Mesothelial cell of epicardium (in vitro differentiated cells): ENCODE measurements around the gene ADD1. TPM values are rescaled to one million over a fixed set of nuclear protein-coding genes. Genes with fewer than 3 reads are reported as not detected.

Experiments used
- DNase-seq, 2 experiments: peaks; one replicate each; pipeline ENCODE4 v3.0.0; 2021; ENCODE audit warnings: low spot score in 2 of 2; ENCODE audit not compliant: unreplicated experiment in 2 of 2
- H3K27ac Mint-ChIP-seq: 2 replicates; pipeline ENCODE4 v1.8.0; 2021; ENCODE audit warnings: mixed read lengths
- H3K27me3 Mint-ChIP-seq: 2 replicates; pipeline ENCODE4 v1.8.0; 2021; ENCODE audit warnings: low read depth, mixed read lengths
- H3K36me3 Mint-ChIP-seq: 2 replicates; pipeline ENCODE4 v1.8.0; 2021; ENCODE audit warnings: mixed read lengths
- H3K4me1 Mint-ChIP-seq: 2 replicates; pipeline ENCODE4 v1.8.0; 2021; ENCODE audit warnings: mixed read lengths
- H3K4me3 Mint-ChIP-seq: 2 replicates; pipeline ENCODE4 v1.8.0; 2021; ENCODE audit warnings: mild to moderate bottlenecking, moderate library complexity, mixed read lengths
- H3K9me3 Mint-ChIP-seq: 2 replicates; pipeline ENCODE4 v1.8.0; 2021; ENCODE audit warnings: mixed read lengths
- total RNA-seq: library from RNA; stranded (reverse); gene quantifications from 3 replicates; pipeline ENCODE4 v1.2.1, GENCODE V29; 2021
- TF ChIP-seq, protein P1 (sequence below): fragments of 200-600 bp; sonication (generic); IDR thresholded peaks from one replicate; pipeline ENCODE4 v1.5.0; 2021; ENCODE audit warnings: antibody characterized with exemption; ENCODE audit not compliant: unreplicated experiment

Gene ADD1
- total RNA-seq, 1 donor from 2014 or later: 297 TPM

DNA sequence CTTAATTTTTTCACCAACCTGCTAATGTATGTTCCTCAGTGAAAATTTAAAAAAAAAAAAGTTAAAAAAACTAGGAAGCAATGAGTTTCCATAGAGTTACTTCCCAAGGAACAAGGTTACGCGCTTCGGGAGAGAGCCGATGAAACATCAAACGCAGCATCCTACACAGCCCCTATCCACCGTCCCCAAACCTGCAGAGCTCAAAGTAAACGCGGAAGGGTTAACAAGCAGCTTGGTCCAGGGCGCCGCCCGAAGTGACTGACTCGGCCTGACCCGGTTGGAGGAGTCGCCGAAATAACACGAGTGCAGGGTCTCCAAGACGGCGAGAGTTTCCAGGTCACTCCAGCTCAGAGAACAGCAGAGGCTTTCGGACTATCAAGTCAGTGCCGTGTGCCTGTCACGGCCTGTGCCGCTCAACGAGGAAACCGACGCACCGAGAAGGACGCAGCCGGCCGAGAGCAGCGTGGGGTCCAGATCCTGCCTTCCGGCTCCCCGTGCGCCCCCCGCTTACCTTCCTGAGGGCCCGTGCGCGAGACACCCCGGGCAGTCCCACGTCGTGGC, 119.0 kb downstream of the ADD1 start:
- TF ChIP-seq, protein P1, sequence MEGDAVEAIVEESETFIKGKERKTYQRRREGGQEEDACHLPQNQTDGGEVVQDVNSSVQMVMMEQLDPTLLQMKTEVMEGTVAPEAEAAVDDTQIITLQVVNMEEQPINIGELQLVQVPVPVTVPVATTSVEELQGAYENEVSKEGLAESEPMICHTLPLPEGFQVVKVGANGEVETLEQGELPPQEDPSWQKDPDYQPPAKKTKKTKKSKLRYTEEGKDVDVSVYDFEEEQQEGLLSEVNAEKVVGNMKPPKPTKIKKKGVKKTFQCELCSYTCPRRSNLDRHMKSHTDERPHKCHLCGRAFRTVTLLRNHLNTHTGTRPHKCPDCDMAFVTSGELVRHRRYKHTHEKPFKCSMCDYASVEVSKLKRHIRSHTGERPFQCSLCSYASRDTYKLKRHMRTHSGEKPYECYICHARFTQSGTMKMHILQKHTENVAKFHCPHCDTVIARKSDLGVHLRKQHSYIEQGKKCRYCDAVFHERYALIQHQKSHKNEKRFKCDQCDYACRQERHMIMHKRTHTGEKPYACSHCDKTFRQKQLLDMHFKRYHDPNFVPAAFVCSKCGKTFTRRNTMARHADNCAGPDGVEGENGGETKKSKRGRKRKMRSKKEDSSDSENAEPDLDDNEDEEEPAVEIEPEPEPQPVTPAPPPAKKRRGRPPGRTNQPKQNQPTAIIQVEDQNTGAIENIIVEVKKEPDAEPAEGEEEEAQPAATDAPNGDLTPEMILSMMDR: no peak

GRCh38 chr4:2963175-2963965, 119.7 kb downstream of the ADD1 start, which contains the start of the genes GRK4 and NOP14:
Gene GRK4, plus strand, starts transcription at chr4:2963571. Its CDS starts 500 bp downstream, at chr4:2964071.
Gene NOP14, minus strand, starts transcription at chr4:2963406. Its CDS starts 87 bp downstream, at chr4:2963319.
- peak within 1 kb of the TSS; percentile 92 for H3K4me3 Mint-ChIP-seq

More for the DNA sequence above, 119.0 kb downstream of the ADD1 start:
- H3K4me3 Mint-ChIP-seq: peak overlapping the region; percentile 92
- no peaks in the 10 kb centered on the region for H3K27me3 Mint-ChIP-seq
- no peak for DNase-seq
- no peaks in the 10 kb centered on the region for H3K9me3 Mint-ChIP-seq
- H3K4me1 Mint-ChIP-seq: peaks cover 32% of the 10 kb centered on the region
- peak overlapping the region; percentile 96 for H3K27ac Mint-ChIP-seq
- no peaks in the 10 kb centered on the region for H3K36me3 Mint-ChIP-seq

DNA sequence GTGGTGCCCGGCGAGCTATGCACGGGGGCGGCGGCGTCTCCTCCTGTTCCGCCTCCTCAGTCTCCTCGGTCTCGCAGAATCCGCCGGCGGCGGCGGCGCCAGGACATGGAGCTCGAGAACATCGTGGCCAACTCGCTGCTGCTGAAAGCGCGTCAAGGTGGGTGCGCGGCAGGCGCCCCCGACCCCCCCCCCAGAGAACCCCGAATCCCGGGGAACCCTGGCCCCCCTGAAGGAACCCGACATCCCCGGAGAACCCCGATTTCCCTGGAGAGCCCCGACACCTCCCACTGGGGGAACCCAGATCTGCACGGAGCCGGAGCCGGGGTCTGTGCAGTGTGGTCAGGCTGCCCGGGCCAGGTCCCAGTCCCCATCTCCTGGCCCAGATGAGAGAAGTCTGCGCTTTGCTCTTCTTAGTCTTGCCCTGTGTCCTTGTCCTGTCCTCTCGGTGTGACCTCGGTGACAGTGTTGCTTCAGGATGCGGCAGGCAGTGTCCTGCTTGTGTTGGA, 120.4 kb downstream of the ADD1 start:
- Mint-ChIP-seq H3K36me3 (no peaks in the 10 kb centered on the region), H3K27me3 (no peaks in the 10 kb centered on the region), H3K4me3 (peak overlapping the region; percentile 92), H3K9me3 (no peaks in the 10 kb centered on the region), H3K27ac (peak overlapping the region; percentile 94), H3K4me1 (peaks cover 35% of the 10 kb centered on the region)
- TF ChIP-seq, protein P1: no peak
- DNase-seq: no peak

More at GRCh38 chr4:2963175-2963965, 119.7 kb downstream of the ADD1 start, which contains the start of the genes GRK4 and NOP14:
- H3K27me3 Mint-ChIP-seq: no peaks in the 10 kb centered on the region
- no peaks in the 10 kb centered on the region for H3K36me3 Mint-ChIP-seq
- H3K9me3 Mint-ChIP-seq: no peaks in the 10 kb centered on the region
- H3K4me1 Mint-ChIP-seq: peaks cover 35% of the 10 kb centered on the region
- TF ChIP-seq, protein P1: no peak
- peak; percentile 96 for DNase-seq
- peak within 1 kb of the TSS; percentile 96 for H3K27ac Mint-ChIP-seq

DNA sequence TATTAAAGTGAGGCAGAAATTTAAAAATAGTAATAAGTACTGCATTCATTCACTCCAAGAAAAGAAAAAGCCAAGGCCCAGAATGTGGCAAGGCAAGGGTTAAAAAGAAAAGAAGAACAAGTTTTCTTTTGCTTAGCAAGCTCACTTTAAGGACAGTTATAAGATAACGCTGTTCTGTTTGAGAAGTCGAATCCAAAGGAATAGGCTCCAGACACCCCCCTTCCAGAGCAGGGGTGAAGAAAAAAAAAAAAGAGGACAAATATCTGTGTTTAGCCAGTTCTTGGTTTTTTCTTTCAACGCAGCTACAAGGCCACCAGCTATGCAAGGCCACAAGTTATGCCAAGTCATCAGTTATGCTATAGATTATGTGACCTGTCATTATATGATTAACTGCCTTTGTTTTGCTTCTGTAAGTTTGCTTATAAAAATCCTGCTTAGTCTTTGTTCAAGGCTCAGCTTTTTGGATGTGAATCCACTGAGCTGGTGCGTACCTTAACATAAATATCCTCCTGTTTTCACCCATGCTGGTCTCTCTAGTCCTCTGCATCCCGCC, 121.1 kb downstream of the ADD1 start:
- H3K27ac Mint-ChIP-seq: peak overlapping the region; percentile 94
- no peaks in the 10 kb centered on the region for H3K36me3 Mint-ChIP-seq
- no peaks in the 10 kb centered on the region for H3K9me3 Mint-ChIP-seq
- no peaks in the 10 kb centered on the region for H3K27me3 Mint-ChIP-seq
- TF ChIP-seq, protein P1: no peak
- peaks cover 33% of the 10 kb centered on the region for H3K4me1 Mint-ChIP-seq
- no peak for DNase-seq
- peak overlapping the region; percentile 92 for H3K4me3 Mint-ChIP-seq

- H3K9me3 Mint-ChIP-seq: no peaks in the 10 kb centered on the region
- H3K4me3 Mint-ChIP-seq: peak overlapping the region; percentile 92
- no peaks in the 10 kb centered on the region for H3K36me3 Mint-ChIP-seq
Measured at GRCh38 chr4:2965262-2965661, 121.6 kb downstream of the ADD1 start.

More at GRCh38 chr4:2965262-2965661, 121.6 kb downstream of the ADD1 start:
- no peaks in the 10 kb centered on the region for H3K27me3 Mint-ChIP-seq
- H3K4me1 Mint-ChIP-seq: peaks cover 34% of the 10 kb centered on the region
- no peak for DNase-seq
- peak overlapping the region; percentile 11 for H3K27ac Mint-ChIP-seq
- TF ChIP-seq, protein P1: no peak
